Measurements from ENCODE around the gene ELOVL5.

- TF ChIP-seq ZNF274 (IDR thresholded peaks at IDR 0.05; ENCODE audit: low read depth, low read length): no peak
- no peak for TF ChIP-seq YY1 (IDR thresholded peaks at IDR 0.05; ENCODE audit: insufficient read depth, insufficient read length)
These were observed 5.7 kb downstream of the ELOVL5 start for GRCh38 chr6:53343092-53343491.
